SK-N-SH (cell line): ENCODE measurements around the gene NR2C2. TPM values are rescaled to one million over a fixed set of nuclear protein-coding genes. Genes with fewer than 3 reads are reported as not detected.

Experiments used
- CTCF ChIA-PET: fragments of 300-600, 350-600 bp; formaldehyde crosslinking; extraction: SDS; loops from one replicate; lab custom pipeline; 2021; lab: Yijun Ruan, JAX
- POLR2A ChIA-PET: fragments of 350-600 bp; sonication (Branson Sonifier 250); formaldehyde crosslinking; extraction: SDS; loops from one replicate; lab custom pipeline; 2020; ENCODE audit warnings: antibody characterized with exemption, inconsistent platforms; lab: Yijun Ruan, JAX
- DNase-seq: peaks from one replicate; pipeline ENCODE4 v3.0.0; 2012
- H2AFZ ChIP-seq: fragments of 200-600 bp; sonication (generic); 2 replicates; pipeline ENCODE4 v1.8.1; 2016; ENCODE audit warnings: antibody characterized with exemption, mild to moderate bottlenecking, low read depth
- H3F3A ChIP-seq: fragments of 200-600 bp; sonication (generic); replicated peaks from 2 replicates; pipeline ENCODE3; 2016; ENCODE audit warnings: antibody characterized with exemption, mild to moderate bottlenecking; ENCODE audit not compliant: insufficient read depth
- H3K27ac ChIP-seq, 2 experiments: fragments of 200-500 bp in 1 of 2; fragments of 200-600 bp in 1 of 2; sonication (Bioruptor generic) in 1 of 2; sonication (generic), shearing (Covaris generic) in 1 of 2; 2 replicates each; pipeline versions ENCODE4 v1.5.1 to v1.6.1; 2014 to 2016; ENCODE audit warnings: low read depth in 2 of 2, inconsistent platforms in 1 of 2, low read length in 1 of 2, mild to moderate bottlenecking in 1 of 2, mixed read lengths in 1 of 2
- H3K27me3 ChIP-seq: fragments of 200-600 bp; sonication (generic), shearing (Covaris generic); 2 replicates; pipeline ENCODE4 v1.6.1; 2016; ENCODE audit warnings: mixed run types; ENCODE audit not compliant: insufficient read depth
- H3K36me3 ChIP-seq, 2 experiments: fragments of 200-500 bp in 1 of 2; fragments of 200-600 bp in 1 of 2; sonication (Bioruptor generic) in 1 of 2; sonication (generic) in 1 of 2; replicated peaks in 1 of 2; 2 replicates each; pipeline versions ENCODE3 to v1.5.1; 2014 to 2016; ENCODE audit warnings: low read length in 1 of 2, mild to moderate bottlenecking in 1 of 2; ENCODE audit not compliant: insufficient read depth in 2 of 2, control insufficient read depth in 1 of 2
- H3K4me1 ChIP-seq, 2 experiments: fragments of 200-500 bp in 1 of 2; fragments of 200-600 bp in 1 of 2; sonication (Bioruptor generic) in 1 of 2; sonication (generic), shearing (Covaris generic) in 1 of 2; 2 replicates each; pipeline versions ENCODE4 v1.5.1 to v1.6.1; 2014 to 2016; ENCODE audit warnings: low read depth in 1 of 2, low read length in 1 of 2, mixed run types in 1 of 2; ENCODE audit not compliant: insufficient read depth in 2 of 2, control insufficient read depth in 1 of 2
- H3K4me2 ChIP-seq: fragments of 200-600 bp; sonication (generic), shearing (Covaris generic); 2 replicates; pipeline ENCODE4 v1.6.1; 2017; ENCODE audit warnings: mixed run types
- H3K4me3 ChIP-seq, 2 experiments: fragments of 200-500 bp in 1 of 2; fragments of 200-600 bp in 1 of 2; sonication (Bioruptor generic) in 1 of 2; sonication (generic), shearing (Covaris generic) in 1 of 2; 2 replicates each; pipeline versions ENCODE4 v1.5.1 to v1.8.1; 2014 to 2016; ENCODE audit warnings: low read depth in 2 of 2, inconsistent platforms in 1 of 2, low read length in 1 of 2, mild to moderate bottlenecking in 1 of 2, mixed read lengths in 1 of 2, moderate library complexity in 1 of 2
- H3K79me2 ChIP-seq: fragments of 200-600 bp; sonication (generic); 2 replicates; pipeline ENCODE4 v1.8.1; 2017; ENCODE audit warnings: mild to moderate bottlenecking; ENCODE audit not compliant: insufficient read depth
- H3K9ac ChIP-seq: fragments of 200-600 bp; sonication (generic); 2 replicates; pipeline ENCODE4 v1.6.1; 2017; ENCODE audit warnings: mixed run types
- H3K9me2 ChIP-seq: fragments of 200-600 bp; sonication (generic); 2 replicates; pipeline ENCODE4 v1.6.1; 2017; ENCODE audit warnings: mixed run types
- H3K9me3 ChIP-seq: fragments of 200-600 bp; sonication (generic); 2 replicates; pipeline ENCODE4 v1.6.1; 2017; ENCODE audit warnings: mixed run types, mild to moderate bottlenecking, moderate library complexity
- H4K20me1 ChIP-seq: fragments of 200-600 bp; sonication (generic); 2 replicates; pipeline ENCODE4 v1.6.1; 2017; ENCODE audit warnings: mild to moderate bottlenecking, mixed run types; ENCODE audit not compliant: insufficient read depth
- CHD2 ChIP-seq: fragments of 150-350 bp; IDR thresholded peaks from 2 replicates; pipeline ENCODE4 v1.6.1; 2018; ENCODE audit warnings: low read length; ENCODE audit not compliant: partially characterized antibody
- FOXJ3 ChIP-seq: sonication (generic); formaldehyde crosslinking; IDR thresholded peaks from 2 replicates; pipeline ENCODE4 v1.5.1; 2020; ENCODE audit warnings: mild to moderate bottlenecking, missing genetic modification reagents
- FOXM1 ChIP-seq: IDR thresholded peaks from 2 replicates; pipeline ENCODE4 v1.4.0; 2012; ENCODE audit warnings: low read depth, mild to moderate bottlenecking
- GABPA ChIP-seq: IDR thresholded peaks from 2 replicates; pipeline ENCODE4 v1.4.0; 2012; ENCODE audit warnings: low read depth, mild to moderate bottlenecking
- IRF3 ChIP-seq: fragments of 150-350 bp; IDR thresholded peaks from 2 replicates; pipeline ENCODE4 v1.6.1; 2016; ENCODE audit warnings: mild to moderate bottlenecking, low read depth, low read length
- MXI1 ChIP-seq: IDR thresholded peaks from 2 replicates; pipeline ENCODE4 v1.6.1; 2012; ENCODE audit warnings: mild to moderate bottlenecking, low read depth, low read length, improper control_type of control experiment
- PBX3 ChIP-seq: IDR thresholded peaks from 2 replicates; pipeline ENCODE4; 2012
- RAD21 ChIP-seq: IDR thresholded peaks from 2 replicates; pipeline ENCODE4 v1.6.1; 2012; ENCODE audit warnings: mild to moderate bottlenecking, low read length
- REST ChIP-seq: IDR thresholded peaks from 2 replicates; pipeline ENCODE4 v1.6.1; 2012; ENCODE audit warnings: mild to moderate bottlenecking, low read depth, low read length, moderate library complexity
- RFX5 ChIP-seq: IDR thresholded peaks from 2 replicates; pipeline ENCODE4 v1.6.1; 2012; ENCODE audit warnings: mild to moderate bottlenecking, improper control_type of control experiment, low read length
- RXRA ChIP-seq: IDR thresholded peaks from 2 replicates; pipeline ENCODE4 v1.4.0; 2012; ENCODE audit warnings: low read depth, mild to moderate bottlenecking, borderline replicate concordance
- SIN3A ChIP-seq: IDR thresholded peaks from 2 replicates; pipeline ENCODE4 v1.6.1; 2012; ENCODE audit warnings: low read depth, mild to moderate bottlenecking, low read length, moderate library complexity, borderline replicate concordance
- TCF12 ChIP-seq: IDR thresholded peaks from 2 replicates; pipeline ENCODE4 v1.4.0; 2012
- USF2 ChIP-seq: fragments of 150-350 bp; IDR thresholded peaks from 2 replicates; pipeline ENCODE4 v1.6.1; 2017; ENCODE audit warnings: antibody characterized with exemption, low read length, low read depth, borderline replicate concordance
- WGBS: methylation state at CpG from one replicate; pipeline ENCODE4 v1.1.6; 2017; ENCODE audit warnings: low lambda C conversion rate; 5-methylcytosine and 5-hydroxymethylcytosine counted together
- polyA plus RNA-seq, 3 experiments: library from polyadenylated mRNA; depleted of rRNA; stranded (reverse); fragments of >200 nt; gene quantifications; 2 replicates each; pipeline ENCODE4 v1.2.3, GENCODE V29; 2012
- TF ChIP-seq, protein P1 (sequence below): fragments of 200-600 bp; sonication (generic); IDR thresholded peaks from 2 replicates; pipeline ENCODE4 v1.6.1; 2017; ENCODE audit warnings: antibody characterized with exemption, mild to moderate bottlenecking, moderate library complexity
- TF ChIP-seq, protein P2 (sequence below): IDR thresholded peaks from 2 replicates; pipeline ENCODE4 v1.4.0; 2012; ENCODE audit warnings: low read depth, borderline replicate concordance

Gene NR2C2
- polyA plus RNA-seq, 1 of the 3 experiments (the other 2 are of a cell fraction): 13.1 TPM

DNA sequence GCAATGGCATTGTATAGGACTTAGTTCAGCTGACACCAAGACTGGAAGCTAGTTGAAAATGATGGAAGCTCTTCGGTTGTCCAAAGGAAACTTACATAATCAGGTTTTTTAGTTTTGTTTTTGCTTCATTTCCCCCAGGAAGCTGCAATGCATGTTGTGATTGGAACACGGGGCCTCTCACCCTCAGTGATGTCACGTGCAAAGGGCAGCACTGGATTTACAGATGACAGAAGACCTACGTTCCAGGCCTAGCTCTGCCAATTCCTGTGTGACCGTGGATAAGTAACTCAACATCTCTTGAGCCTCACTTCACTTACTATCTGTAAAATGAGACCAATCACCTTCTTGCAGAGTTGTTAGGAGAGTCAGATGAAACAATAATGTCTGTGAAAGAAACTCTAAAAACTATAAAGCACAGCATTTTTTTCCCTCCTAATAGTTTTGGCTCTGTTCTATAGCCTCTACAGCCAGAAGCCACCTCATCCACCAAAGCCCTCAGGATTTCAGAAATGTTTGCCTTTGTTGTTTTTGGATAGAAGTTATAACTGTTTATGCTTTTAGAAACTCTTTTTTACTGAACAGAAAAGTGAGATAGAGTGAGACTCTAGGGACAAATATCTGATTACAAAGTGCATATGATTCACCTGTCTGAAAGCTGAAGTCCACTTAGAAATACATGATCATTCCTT lies 146.9 kb downstream of the NR2C2 start:
- Histone ChIP-seq H3K4me3 (no peak overlapping the region), H3K79me2 (peaks cover 31% of the 10 kb centered on the region), H2AFZ (no peak overlapping the region), H3K9me3 (no peaks in the 10 kb centered on the region), H3K27me3 (no peaks in the 10 kb centered on the region), H3F3A (peaks cover 6% of the 10 kb centered on the region), H3K36me3 (peaks cover 39 to 49% of the 10 kb centered on the region in 2 experiments), H3K4me2 (no peak overlapping the region), H3K9ac (no peak overlapping the region), H3K4me1 (peaks cover 0 to 11% of the 10 kb centered on the region in 2 experiments; a peak in 1 of 4 replicates), H4K20me1 (no peaks in the 10 kb centered on the region), H3K27ac (no peak overlapping the region), H3K9me2 (no peaks in the 10 kb centered on the region)
- TF ChIP-seq FOXJ3 (no peak), IRF3 (no peak), TCF12 (no peak), RFX5 (no peak), RXRA (no peak), SIN3A (no peak), REST (no peak), GABPA (no peak), RAD21 (no peak), CHD2 (no peak), PBX3 (no peak), USF2 (no peak), MXI1 (no peak), FOXM1 (no peak)
- TF ChIP-seq, protein P1, sequence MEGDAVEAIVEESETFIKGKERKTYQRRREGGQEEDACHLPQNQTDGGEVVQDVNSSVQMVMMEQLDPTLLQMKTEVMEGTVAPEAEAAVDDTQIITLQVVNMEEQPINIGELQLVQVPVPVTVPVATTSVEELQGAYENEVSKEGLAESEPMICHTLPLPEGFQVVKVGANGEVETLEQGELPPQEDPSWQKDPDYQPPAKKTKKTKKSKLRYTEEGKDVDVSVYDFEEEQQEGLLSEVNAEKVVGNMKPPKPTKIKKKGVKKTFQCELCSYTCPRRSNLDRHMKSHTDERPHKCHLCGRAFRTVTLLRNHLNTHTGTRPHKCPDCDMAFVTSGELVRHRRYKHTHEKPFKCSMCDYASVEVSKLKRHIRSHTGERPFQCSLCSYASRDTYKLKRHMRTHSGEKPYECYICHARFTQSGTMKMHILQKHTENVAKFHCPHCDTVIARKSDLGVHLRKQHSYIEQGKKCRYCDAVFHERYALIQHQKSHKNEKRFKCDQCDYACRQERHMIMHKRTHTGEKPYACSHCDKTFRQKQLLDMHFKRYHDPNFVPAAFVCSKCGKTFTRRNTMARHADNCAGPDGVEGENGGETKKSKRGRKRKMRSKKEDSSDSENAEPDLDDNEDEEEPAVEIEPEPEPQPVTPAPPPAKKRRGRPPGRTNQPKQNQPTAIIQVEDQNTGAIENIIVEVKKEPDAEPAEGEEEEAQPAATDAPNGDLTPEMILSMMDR: no peak
- TF ChIP-seq, protein P2, sequence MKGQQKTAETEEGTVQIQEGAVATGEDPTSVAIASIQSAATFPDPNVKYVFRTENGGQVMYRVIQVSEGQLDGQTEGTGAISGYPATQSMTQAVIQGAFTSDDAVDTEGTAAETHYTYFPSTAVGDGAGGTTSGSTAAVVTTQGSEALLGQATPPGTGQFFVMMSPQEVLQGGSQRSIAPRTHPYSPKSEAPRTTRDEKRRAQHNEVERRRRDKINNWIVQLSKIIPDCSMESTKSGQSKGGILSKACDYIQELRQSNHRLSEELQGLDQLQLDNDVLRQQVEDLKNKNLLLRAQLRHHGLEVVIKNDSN: no peak
- ChIA-PET POLR2A (no interaction called here), CTCF (interaction anchor here (1.0 to 1.6 kb wide), 2 partner anchors 12 to 168 kb away, joined by 3 read pairs; no protein-coding TSS in a partner anchor)
- 88% methylated on average over 5 of the region's 5 CpGs for WGBS
- no peak for DNase-seq
